Activated CD4-positive, alpha-beta T cell treated with anti-CD3 and anti-CD28 coated beads, Interleukin-2, amount 50 U/mL, for 1 hour (primary cell): ENCODE data around the gene IFNL2.
"Not testable (repeated sequence)": the region's sequence is repeated elsewhere in the genome, so short reads cannot be mapped to it uniquely, and the experiment has no call there.

Source experiments
- DNase-seq: peaks from one replicate; pipeline ENCODE4 v3.0.0-alpha.2; 2020

The IFNL2 gene

GRCh38 chr19:39268085-39268484 is at the start of gene IFNL2:
Gene IFNL2, plus strand, starts transcription at chr19:39268396. Its CDS starts 173 bp downstream, at chr19:39268569.
- not testable (repeated sequence) for DNase-seq

- DNase-seq: not testable (repeated sequence)
These were observed 49.1 kb upstream of the IFNL2 start for GRCh38 chr19:39219108-39219507.

DNA sequence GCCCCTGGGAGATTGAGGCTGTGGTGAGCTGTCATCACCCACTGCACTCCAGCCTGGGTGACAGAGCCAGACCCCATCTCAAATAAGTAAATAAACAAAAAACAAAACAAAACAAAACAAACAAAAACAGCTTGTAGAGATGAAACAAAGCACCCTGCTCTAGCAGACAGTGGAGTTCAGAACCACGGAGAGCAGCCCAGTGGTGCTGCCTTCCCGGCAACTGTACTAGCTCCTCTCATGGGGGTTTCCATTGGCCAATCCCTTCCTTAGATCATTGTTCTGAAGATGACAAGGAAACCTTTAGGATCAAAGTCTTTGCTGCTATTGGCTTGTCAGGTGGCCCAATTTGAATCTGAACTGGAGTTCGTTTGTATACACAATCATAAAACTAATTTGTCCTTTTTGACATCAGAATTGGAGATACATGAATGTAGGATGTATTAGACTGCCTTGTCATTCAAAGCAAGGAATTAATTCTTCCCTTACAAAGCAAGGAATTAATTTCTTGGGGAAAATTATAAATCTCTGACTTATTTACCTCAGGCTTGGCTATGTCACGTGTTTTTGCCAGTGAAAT is 44.4 kb upstream of the IFNL2 start:
- DNase-seq: no peak

GRCh38 chr19:39224910-39225309 is 43.3 kb upstream of the IFNL2 start:
- DNase-seq: no peak

GRCh38 chr19:39230096-39230764 is 38.0 kb upstream of the IFNL2 start:
- DNase-seq: no peak

DNA sequence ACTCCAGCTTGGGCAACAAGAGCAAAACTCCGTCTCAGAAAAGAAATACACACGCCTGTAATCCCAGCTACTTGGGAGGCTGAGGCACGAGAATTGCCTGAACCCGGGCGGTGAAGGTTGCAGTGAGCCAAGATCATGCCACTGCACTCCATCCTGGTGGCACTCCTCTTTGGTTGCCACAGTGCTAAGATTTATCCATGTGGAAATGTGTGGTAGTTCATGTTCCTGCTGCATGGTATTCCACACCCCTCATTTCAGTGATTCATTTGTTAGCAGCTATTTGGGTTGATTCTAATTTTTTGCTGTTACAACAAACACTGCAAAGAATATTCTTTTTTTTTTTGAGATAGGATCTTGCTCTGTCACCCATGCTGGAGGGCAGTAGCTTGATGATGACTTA is 35.5 kb upstream of the IFNL2 start:
- DNase-seq: no peak

DNA sequence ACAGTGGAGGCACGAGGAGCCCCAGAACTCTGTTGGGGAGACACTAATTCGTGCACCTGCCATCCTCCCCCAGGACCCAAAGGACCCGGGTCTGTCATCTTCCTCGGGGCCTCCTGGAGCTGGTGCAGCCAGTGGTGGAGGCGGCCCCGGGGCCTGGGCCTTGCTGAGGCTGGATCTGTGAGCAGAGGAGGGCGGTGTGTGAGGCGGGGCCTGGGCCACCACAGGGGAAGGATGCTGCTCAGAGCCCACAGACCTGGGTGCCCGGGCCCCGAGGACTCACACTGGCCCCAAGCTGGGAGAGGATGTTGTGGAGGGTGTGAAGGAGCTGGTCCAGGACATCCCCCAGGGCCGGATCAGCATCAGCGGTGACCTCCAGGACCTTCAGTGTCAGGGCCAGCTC is 31.7 kb upstream of the IFNL2 start:
- peak; percentile 13 for DNase-seq

GRCh38 chr19:39237200-39238184 is 30.7 kb upstream of the IFNL2 start:
- DNase-seq: peak; percentile 28

GRCh38 chr19:39238209-39238608 is 30.0 kb upstream of the IFNL2 start:
- no peak for DNase-seq

DNA sequence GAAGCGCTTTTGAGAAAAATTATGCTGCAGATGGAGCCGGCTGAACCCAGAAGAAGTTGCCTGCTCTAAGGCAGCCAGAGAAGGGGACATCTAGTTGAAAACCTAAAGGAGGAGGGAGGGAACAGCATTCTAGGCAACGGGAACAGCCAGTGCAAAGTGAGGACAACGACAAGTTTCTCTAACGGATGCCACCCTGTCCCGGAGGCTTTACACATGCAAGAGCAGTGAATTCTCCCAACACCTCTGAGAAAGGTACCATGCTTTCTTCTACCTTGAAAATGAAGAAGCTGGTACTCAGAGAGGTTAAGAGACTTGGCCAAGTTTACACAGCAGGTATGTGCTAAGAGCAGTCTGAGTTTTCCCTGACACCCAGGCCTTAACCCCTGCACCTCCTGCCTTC is 29.3 kb upstream of the IFNL2 start:
- no peak for DNase-seq

DNA sequence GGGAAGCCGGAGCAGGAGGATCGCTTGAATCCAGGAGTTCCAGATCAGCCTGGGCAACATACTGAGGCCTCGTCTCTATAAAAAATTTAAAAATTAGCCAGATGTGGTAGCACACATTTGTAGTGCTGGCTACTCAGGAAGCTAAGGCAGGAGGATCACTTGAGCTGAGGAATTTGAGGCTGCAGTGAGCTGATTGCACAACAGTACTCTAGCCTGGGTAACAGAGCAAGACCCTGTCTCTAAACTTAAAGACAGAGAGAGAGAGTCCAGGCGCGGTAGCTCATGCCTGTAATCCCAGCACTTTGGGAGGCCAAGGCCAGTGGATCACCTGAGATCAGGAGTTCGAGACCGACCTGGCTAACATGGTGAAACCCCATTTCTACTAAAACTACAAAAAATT is 27.8 kb upstream of the IFNL2 start:
- DNase-seq: no peak

DNA sequence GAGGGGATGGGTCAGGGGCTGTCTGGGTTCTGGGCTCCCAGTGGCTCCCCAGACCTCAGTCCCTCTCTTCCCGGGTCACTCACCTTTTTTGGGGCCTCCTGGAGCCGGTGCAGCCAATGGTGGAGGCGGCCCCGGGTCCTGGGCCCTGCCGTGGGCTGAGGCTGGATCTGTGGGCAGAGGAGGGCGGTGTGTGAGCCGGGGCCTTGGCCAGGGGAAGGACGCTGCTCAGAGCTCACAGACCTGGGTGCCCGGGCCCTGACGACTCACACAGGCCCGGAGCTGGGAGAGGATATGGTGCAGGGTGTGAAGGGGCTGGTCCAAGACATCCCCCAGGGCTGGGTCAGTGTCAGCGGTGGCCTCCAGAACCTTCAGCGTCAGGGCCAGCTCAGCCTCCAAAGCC is 24.5 kb upstream of the IFNL2 start:
- DNase-seq: not testable (repeated sequence)

- not testable (repeated sequence) for DNase-seq
These were observed 23.6 kb upstream of the IFNL2 start, which contains the start of gene IFNL3 for GRCh38 chr19:39244410-39245100. Gene IFNL3, minus strand, starts transcription at chr19:39245006. Its CDS starts 39 bp downstream, at chr19:39244967.

DNA sequence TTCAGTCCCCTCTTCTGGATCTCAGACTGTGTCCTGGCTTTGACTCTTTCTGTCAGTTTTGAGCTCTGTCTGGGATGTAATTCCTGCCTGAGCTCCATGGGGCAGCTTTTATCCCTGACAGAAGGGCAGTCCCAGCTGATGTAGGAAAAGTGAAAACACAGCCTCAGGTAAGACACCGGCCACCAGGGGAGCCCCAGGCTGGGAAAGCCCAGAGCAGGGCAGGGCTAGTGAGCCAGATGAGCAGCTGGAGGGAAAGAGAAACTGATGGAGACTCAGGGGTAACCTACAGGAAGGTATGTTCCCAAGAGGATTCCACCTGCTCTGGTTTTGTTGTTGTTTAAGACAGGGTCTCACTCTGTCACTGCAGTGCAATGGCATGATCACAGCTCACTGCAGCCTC is 23.0 kb upstream of the IFNL2 start:
- DNase-seq: not testable (repeated sequence)

DNA sequence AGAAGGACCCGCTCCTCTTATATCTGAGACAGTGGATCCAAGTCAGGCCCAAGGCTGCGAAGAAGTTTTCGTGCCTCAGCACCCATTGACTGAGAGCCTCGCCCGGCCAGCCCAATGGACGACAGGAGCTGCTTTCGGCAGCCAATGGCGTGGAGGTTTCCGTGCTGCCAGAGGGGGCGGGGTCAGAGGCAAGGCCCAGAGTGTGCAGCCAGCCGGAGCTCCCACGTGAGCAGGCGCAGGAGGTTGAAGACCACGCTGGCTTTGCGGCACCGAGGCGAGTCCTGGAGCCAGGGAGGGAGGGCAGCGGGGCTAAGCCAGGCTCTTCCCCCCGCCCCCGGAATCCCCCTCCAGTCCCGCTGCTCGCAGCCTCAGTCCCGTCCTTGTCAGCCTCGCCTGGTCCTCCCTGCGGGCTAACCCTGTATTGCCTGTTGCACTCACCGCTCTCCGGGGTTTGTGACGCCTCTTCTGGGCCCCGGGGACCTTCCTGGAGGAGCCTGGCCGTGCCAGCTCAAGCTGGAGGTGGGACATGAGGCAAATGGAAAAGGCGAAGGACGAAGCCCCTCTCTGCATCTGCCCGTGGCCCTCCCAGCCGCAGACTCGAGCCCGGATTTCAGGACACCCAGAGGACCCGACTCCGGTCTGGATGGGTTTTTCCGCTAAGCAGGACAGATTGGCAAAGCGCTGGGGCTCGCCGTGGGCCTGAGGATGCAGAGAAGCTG is 21.1 kb upstream of the IFNL2 start:
- DNase-seq: no peak

DNA sequence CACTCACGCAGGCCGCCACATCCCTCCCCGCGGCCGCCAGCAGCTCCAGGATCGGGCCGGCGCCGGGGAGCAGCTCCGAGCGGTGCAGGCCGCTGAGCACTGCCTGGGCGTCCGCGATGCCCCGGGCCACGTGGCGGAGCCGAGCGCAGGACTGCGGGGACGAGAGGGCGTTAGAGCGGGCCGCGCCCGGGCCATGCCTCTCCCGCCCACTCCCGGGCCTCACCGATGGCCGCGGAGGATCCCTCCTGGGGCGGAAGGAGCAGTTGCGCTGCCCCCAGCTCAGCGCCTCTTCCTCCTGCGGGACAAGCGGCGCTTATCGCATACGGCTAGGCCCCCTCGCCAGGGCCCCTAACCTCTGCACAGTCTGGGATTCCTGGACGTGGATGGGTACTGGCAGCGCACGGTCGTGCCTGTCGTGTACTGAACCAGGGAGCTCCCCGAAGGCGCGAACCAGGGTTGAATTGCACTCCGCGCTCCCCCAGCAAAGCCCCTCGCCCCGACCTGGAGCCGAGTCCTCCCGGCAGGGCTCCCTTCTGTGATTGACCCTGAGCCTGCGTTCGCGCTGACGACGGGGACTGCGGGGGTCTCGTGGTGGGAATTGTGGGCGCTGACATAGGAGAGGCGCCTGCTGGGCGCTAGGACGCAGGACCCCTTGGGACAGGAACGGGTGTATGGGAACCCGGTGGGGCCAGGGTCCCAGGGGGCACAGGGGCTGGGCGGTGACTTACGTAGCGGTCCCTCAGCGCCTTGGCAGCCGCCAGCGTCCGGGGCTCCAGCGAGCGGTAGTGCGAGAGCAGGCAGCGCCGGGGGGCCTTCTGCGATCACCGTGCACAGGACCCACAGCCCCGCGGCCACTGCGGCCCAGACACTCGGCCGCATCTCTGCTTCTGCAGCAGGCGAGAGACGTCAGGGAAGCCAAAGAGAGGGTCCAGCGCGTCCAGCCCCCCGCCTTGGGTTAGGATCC is 20.2 kb upstream of the IFNL2 start:
- no peak for DNase-seq

DNA sequence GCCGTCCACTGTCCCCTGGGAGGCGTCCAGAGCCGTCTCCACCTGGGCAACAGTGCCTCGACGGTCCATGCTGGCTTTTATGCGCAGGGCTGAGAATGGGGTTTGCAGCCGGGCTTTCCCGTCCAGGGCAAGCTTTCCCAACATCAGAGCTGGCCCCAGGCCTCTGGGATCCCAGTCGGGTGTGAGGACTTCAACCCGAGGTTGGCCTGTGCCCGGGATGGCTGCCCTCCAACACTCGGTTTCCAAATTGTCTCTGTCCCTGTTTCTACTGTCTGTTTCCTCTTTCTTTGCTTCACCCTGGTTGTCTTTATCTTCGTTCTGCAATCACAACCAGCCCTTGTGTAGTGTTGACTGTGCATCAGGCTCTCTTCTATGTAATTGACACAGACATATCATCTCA is 19.4 kb upstream of the IFNL2 start, which contains the start of gene IFNL4:
IFNL4 (minus strand) TSS at position 51 of the 400 bp plus-strand sequence.
- DNase-seq: no peak

GRCh38 chr19:39251081-39251480 is 17.1 kb upstream of the IFNL2 start:
- no peak for DNase-seq

- DNase-seq: no peak
These were observed 16.4 kb upstream of the IFNL2 start for GRCh38 chr19:39251846-39252245.

GRCh38 chr19:39252458-39252857 is 15.7 kb upstream of the IFNL2 start:
- no peak for DNase-seq
